HL-60 (cell line): Measurements from ENCODE around the gene GTPBP1.

ENCODE experiments used
- DNase-seq, 2 experiments: peaks; one replicate each; pipeline ENCODE4 v3.0.0-alpha.2; 2010 to 2020; ENCODE audit warnings: low read depth in 1 of 2, low spot score in 1 of 2
- H3K27ac ChIP-seq: fragments of 250-450 bp; sonication (Bioruptor Pico); replicated peaks from 2 replicates; pipeline ENCODE4 v1.5.1; 2020; ENCODE audit warnings: mild to moderate bottlenecking, moderate library complexity
- H3K27me3 ChIP-seq: fragments of 250-450 bp; sonication (Bioruptor Pico); 2 replicates; pipeline ENCODE4 v1.5.1; 2021; ENCODE audit warnings: mild to moderate bottlenecking, moderate library complexity; ENCODE audit not compliant: insufficient read depth, poor library complexity, severe bottlenecking
- H3K4me3 ChIP-seq: replicated peaks from 2 replicates; pipeline ENCODE4 v1.5.1; 2011; ENCODE audit warnings: mild to moderate bottlenecking, control low read depth, low read length; ENCODE audit not compliant: insufficient read depth
- GABPA ChIP-seq: IDR thresholded peaks from 2 replicates; pipeline ENCODE4 v1.6.1; 2012; ENCODE audit warnings: low read depth
- POLR2AphosphoS5 ChIP-seq: IDR thresholded peaks from 2 replicates; pipeline ENCODE4 v1.6.1; 2012; ENCODE audit warnings: low read depth
- REST ChIP-seq: IDR thresholded peaks from 2 replicates; pipeline ENCODE4 v1.6.1; 2012; ENCODE audit warnings: low read depth; ENCODE audit not compliant: insufficient replicate concordance
- SPI1 ChIP-seq: IDR thresholded peaks from 2 replicates; pipeline ENCODE4 v1.6.1; 2012; ENCODE audit warnings: low read depth, mild to moderate bottlenecking, borderline replicate concordance
- TF ChIP-seq, protein P1 (sequence below): IDR thresholded peaks from one replicate; pipeline ENCODE4 v1.5.1; 2011; ENCODE audit warnings: low read length, control low read depth, inconsistent platforms; ENCODE audit not compliant: insufficient read depth

The GTPBP1 gene

DNA sequence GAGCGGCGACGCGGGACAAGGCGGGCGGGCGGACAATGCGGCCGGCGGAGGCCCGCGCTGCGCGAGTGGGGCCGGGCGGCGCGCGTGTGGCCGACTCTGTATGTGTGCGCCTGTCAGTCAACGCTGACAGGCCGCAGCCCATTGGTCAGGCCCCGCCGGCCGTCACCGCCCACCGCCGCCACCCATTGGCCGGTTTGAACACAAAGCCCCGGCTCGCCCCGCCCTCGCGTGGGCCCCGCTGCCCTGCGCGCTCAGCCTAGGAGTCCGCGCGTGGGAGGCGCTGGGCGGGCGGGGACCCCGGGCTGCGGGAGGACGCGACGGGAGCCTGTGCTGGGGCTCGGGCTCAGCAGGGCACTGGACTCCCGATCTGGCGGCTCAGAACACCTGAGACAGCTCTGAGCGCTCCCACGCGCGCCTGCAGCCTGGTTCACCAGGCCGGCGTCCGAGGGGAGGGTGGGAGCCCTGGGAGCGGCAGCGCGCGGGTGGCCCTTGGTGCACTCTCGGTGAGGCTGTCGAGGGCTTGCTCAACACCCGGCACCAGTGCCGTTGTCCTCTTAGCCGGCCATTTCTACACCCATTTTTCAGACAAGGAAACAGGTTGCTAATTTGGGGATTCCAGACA, 50.3 kb downstream of the GTPBP1 start, which contains the start of gene SUN2:
Gene SUN2 (minus strand): TSS at position 88 of the 622 bp plus-strand sequence. CDS start 3,370 bp downstream, outside the sequence.
- Histone ChIP-seq H3K27me3 (no peaks in the 10 kb centered on the region), H3K4me3 (peak within 1 kb of the TSS; percentile 72), H3K27ac (peak within 1 kb of the TSS; percentile 92)
- no peak for TF ChIP-seq REST
- TF ChIP-seq POLR2AphosphoS5, result peak; percentile 49
- peak; percentile 80 to 90 for DNase-seq

DNA sequence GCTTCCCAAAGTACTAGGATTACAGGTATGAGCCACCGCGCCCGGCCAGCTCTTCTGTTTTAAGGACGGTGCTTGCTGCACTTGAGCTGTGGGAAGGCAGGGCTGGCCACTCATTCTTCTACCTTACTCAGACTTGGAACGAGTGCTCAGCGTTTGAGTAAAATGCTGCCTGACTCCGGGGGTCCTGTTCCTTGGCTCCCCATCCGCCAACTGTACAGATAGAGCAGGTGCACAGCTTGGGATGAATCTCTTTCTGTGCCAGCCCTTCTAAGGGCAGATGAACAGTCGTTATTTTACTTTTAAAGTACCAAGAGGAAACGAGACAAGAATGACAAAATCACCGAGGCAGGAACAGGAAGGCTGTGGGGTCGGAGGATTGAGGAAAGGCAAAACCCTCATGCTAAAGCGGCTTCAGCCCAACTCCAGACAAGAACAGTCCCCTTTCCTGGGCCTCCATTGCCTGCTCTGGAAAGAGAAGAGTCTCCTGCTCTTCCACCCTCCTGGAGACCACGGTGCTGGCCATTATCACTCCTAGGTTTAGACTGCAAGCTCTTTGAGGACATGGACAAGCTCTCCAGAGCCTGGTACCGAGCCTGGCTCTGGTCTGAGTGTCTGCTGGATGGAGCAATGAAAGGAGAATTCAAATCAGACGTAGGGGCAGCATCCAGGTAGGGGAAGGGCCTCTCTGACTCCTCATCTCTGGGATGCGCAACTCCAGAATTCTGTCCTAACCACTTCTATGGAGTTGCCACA, 51.1 kb downstream of the GTPBP1 start:
- peak overlapping the region; percentile 92 for H3K27ac ChIP-seq
- peak overlapping the region; percentile 72 for H3K4me3 ChIP-seq

GRCh38 chr22:38757464-38757757, 51.7 kb downstream of the GTPBP1 start:
- no peak for TF ChIP-seq SPI1
- no peak for TF ChIP-seq POLR2AphosphoS5
- TF ChIP-seq REST, result no peak
- TF ChIP-seq, protein P1, sequence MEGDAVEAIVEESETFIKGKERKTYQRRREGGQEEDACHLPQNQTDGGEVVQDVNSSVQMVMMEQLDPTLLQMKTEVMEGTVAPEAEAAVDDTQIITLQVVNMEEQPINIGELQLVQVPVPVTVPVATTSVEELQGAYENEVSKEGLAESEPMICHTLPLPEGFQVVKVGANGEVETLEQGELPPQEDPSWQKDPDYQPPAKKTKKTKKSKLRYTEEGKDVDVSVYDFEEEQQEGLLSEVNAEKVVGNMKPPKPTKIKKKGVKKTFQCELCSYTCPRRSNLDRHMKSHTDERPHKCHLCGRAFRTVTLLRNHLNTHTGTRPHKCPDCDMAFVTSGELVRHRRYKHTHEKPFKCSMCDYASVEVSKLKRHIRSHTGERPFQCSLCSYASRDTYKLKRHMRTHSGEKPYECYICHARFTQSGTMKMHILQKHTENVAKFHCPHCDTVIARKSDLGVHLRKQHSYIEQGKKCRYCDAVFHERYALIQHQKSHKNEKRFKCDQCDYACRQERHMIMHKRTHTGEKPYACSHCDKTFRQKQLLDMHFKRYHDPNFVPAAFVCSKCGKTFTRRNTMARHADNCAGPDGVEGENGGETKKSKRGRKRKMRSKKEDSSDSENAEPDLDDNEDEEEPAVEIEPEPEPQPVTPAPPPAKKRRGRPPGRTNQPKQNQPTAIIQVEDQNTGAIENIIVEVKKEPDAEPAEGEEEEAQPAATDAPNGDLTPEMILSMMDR, result no peak
- TF ChIP-seq GABPA, result no peak

More for the DNA sequence above, 51.1 kb downstream of the GTPBP1 start:
- TF ChIP-seq POLR2AphosphoS5 (no peak), SPI1 (peak; percentile 36; the same call in 1 of the 2 replicates), GABPA (no peak; the same call in 1 of the 2 replicates), REST (no peak)
- DNase-seq, result peak in 1 of 2 experiments; percentile 62
- H3K27me3 ChIP-seq, result no peaks in the 10 kb centered on the region

GRCh38 chr22:38758276-38758945, 52.7 kb downstream of the GTPBP1 start:
- Histone ChIP-seq H3K27me3 (no peaks in the 10 kb centered on the region), H3K4me3 (no peak overlapping the region), H3K27ac (no peak overlapping the region)
- TF ChIP-seq, protein P1, result no peak
- TF ChIP-seq POLR2AphosphoS5 (no peak), REST (no peak), SPI1 (no peak), GABPA (no peak)
- no peak for DNase-seq

More at GRCh38 chr22:38757464-38757757, 51.7 kb downstream of the GTPBP1 start:
- no peak for DNase-seq
- peak overlapping the region; percentile 72 for H3K4me3 ChIP-seq
- peak overlapping the region; percentile 92 for H3K27ac ChIP-seq
- H3K27me3 ChIP-seq, result no peaks in the 10 kb centered on the region
